ENCODE data around the gene LRP1B. TPM values are rescaled to one million over a fixed set of nuclear protein-coding genes. Genes with fewer than 3 reads are reported as not detected.

Gene LRP1B
- total RNA-seq, 1 experiment from 2014 or later, result 0.52 TPM

- no peak for TF ChIP-seq PRDM15 (CRISPR knock-in tag; IDR thresholded peaks at IDR 0.05)
- TF ChIP-seq TP53 (CRISPR knock-in tag; IDR thresholded peaks at IDR 0.05), result no peak
- TF ChIP-seq MYBL2 (CRISPR knock-in tag; IDR thresholded peaks at IDR 0.05), result no peak
- TF ChIP-seq CTCF (IDR thresholded peaks at IDR 0.05), result no peak
- no peak for TF ChIP-seq NR3C1 (CRISPR knock-in tag; conservative IDR thresholded peaks at IDR 0.05; ENCODE audit: low read depth)
- TF ChIP-seq ETV6 (CRISPR knock-in tag; IDR thresholded peaks at IDR 0.05), result no peak
- no peak for TF ChIP-seq NFE2L1 (CRISPR knock-in tag; IDR thresholded peaks at IDR 0.05)
- no peak for TF ChIP-seq ZNF317 (CRISPR knock-in tag; IDR thresholded peaks at IDR 0.05; ENCODE audit: borderline replicate concordance, low read depth)
- no peak for TF ChIP-seq ATF6 (CRISPR knock-in tag; IDR thresholded peaks at IDR 0.05)
- no peak for TF ChIP-seq FOXP4 (CRISPR knock-in tag; IDR thresholded peaks at IDR 0.05)
- no peak for TF ChIP-seq CBFB (CRISPR knock-in tag; IDR thresholded peaks at IDR 0.05; ENCODE audit: low read depth)
Observed at GRCh38 chr2:141748616-141749015, 382.2 kb downstream of the LRP1B start (continued).

- Mint-ChIP-seq H3K4me1 (peaks cover 7% of the 10 kb centered on the region), H3K27me3 (ENCODE audit: low read depth) (no peaks in the 10 kb centered on the region), H3K4me3 (no peak overlapping the region), H3K9me3 (no peaks in the 10 kb centered on the region), H3K27ac (no peak overlapping the region), H3K36me3 (no peaks in the 10 kb centered on the region)
- ChIA-PET CTCF (no interaction called here), POLR2A (interaction anchor here (0.5 kb wide), 1 partner anchor 457 kb away, joined by 3 read pairs; no protein-coding TSS in a partner anchor)
- ATAC-seq (no peak), DNase-seq (ENCODE audit: low spot score) (no peak)
- TF ChIP-seq SP1 (CRISPR knock-in tag; conservative IDR thresholded peaks at IDR 0.05) (no peak), ETV6 (CRISPR knock-in tag; IDR thresholded peaks at IDR 0.05) (no peak), CDX4 (CRISPR knock-in tag; IDR thresholded peaks at IDR 0.05; ENCODE audit: borderline replicate concordance) (no peak), FOXK1 (CRISPR knock-in tag; IDR thresholded peaks at IDR 0.05) (no peak), ZNF121 (CRISPR knock-in tag; IDR thresholded peaks at IDR 0.05) (no peak), RORB (CRISPR knock-in tag; IDR thresholded peaks at IDR 0.05) (no peak), ERG (CRISPR knock-in tag; IDR thresholded peaks at IDR 0.05) (no peak), ZNF317 (CRISPR knock-in tag; IDR thresholded peaks at IDR 0.05; ENCODE audit: borderline replicate concordance, low read depth) (no peak), CBFB (CRISPR knock-in tag; IDR thresholded peaks at IDR 0.05; ENCODE audit: low read depth) (no peak), JUN (CRISPR knock-in tag; IDR thresholded peaks at IDR 0.05) (no peak), IRF2 (CRISPR knock-in tag; IDR thresholded peaks at IDR 0.05; ENCODE audit: borderline replicate concordance, low read depth) (no peak), NR1H2 (CRISPR knock-in tag; IDR thresholded peaks at IDR 0.05) (no peak), ZBTB43 (CRISPR knock-in tag; IDR thresholded peaks at IDR 0.05) (no peak), MLX (CRISPR knock-in tag; IDR thresholded peaks at IDR 0.05) (no peak), NFATC4 (CRISPR knock-in tag; IDR thresholded peaks at IDR 0.05) (no peak)
Observed at GRCh38 chr2:141741652-141742051, 389.2 kb downstream of the LRP1B start.

All from WTC11 (cell line).